Measurements from ENCODE around the gene FA2H.
"Not testable (repeated sequence)": the region's sequence is repeated elsewhere in the genome, so short reads cannot be mapped to it uniquely, and the experiment has no call there.

FA2H gene

GRCh38 chr16:74774223-74775139 lies at the start of gene FA2H:
TSS of gene FA2H (minus strand) at chr16:74774820. CDS start at chr16:74774755, 65 bp downstream.
- DNase-seq: peak; percentile 88

DNA sequence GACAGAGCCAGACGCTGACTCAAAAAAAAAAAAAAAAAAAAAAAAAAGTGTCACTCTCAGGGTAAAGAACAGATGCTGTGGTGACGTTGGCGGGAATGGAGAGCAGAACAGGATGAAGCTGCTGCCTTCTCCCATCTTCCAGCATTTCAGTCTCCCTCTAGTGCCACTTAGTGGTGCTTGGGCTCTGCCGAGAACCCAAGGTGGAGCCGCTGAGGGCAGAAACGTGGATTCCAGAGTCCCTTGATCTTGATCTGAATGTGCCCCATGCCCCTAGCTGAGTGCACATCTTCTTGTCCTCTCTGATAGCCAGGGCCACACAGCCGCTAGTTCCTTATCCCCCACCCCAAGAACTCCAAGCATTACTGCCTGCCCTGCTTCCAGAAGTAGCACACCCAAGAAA lies 43.2 kb upstream of the FA2H start:
- no peak for DNase-seq

GRCh38 chr16:74813109-74813641 lies 38.6 kb upstream of the FA2H start:
- peak; percentile 89 for DNase-seq

- DNase-seq: no peak
Measured at GRCh38 chr16:74811911-74812310, 37.3 kb upstream of the FA2H start.

DNA sequence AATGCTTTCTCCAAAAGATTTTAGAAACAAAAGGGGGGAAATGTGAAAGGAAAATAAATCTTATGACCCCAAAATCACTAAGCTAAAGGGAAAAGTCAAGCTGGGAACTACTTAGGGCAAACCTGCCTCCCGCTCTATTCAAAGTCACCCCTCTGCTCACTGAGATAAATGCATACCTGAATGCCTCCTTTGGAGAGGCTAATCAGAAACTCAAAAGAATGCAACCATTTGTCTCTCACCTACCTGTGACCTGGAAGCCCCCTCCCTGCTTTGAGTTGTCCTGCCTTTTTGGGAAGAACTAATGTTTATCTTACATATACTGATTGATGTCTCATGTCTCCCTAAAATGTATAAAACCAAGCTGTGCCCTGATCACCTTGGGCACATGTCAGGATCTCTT lies 36.6 kb upstream of the FA2H start:
- not testable (repeated sequence) for DNase-seq

- DNase-seq: no peak
Measured at GRCh38 chr16:74807052-74807646, 32.5 kb upstream of the FA2H start.

GRCh38 chr16:74800216-74800871 lies 25.7 kb upstream of the FA2H start:
- DNase-seq: no peak

- no peak for DNase-seq
Measured at GRCh38 chr16:74797414-74797813, 22.8 kb upstream of the FA2H start.

- no peak for DNase-seq
Measured at GRCh38 chr16:74795104-74795503, 20.5 kb upstream of the FA2H start.

- DNase-seq: no peak
Measured at GRCh38 chr16:74794668-74795067, 20.0 kb upstream of the FA2H start.

- no peak for DNase-seq
Measured at GRCh38 chr16:74793571-74793970, 19.0 kb upstream of the FA2H start.

DNA sequence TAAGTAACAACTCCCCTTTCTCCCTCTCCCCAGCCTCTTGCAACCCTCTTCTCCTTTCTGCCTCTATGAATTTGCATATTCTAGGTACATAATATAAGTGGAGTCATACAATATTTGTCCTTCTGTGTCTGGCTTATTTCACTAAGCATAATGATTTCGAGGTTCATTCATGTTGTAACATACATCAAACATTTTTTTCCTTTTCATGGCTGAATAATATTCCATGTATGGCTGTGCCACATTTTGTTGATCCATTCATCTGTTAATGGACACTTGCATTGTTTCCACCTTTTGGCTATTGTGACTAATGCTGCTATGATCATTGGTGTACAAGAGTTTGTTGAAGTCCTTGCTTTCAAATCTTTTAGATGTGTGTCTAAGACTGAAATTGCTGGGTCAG lies 17.6 kb upstream of the FA2H start:
- no peak for DNase-seq

GRCh38 chr16:74791749-74792148 lies 17.1 kb upstream of the FA2H start:
- DNase-seq: not testable (repeated sequence)

GRCh38 chr16:74788108-74788507 lies 13.5 kb upstream of the FA2H start:
- no peak for DNase-seq

DNA sequence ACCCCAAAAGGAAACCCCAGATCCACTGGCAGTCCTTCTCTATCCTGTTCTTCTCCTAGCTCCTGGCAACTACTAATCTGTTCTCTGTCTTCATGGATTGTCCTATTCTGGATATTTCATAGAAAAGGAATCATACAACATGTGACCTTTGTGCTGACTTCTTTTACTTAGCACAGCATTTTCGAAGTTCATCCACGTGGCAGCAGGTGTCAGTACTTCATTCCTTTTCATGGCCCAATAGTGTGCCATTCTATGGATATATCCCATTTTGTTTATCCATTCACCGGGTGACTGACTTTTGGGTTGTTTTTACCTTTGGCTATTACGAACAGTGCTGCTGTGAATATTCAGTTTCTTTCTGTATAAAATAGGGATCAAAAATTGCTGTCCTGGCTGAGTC lies 10.4 kb upstream of the FA2H start:
- no peak for DNase-seq

DNA sequence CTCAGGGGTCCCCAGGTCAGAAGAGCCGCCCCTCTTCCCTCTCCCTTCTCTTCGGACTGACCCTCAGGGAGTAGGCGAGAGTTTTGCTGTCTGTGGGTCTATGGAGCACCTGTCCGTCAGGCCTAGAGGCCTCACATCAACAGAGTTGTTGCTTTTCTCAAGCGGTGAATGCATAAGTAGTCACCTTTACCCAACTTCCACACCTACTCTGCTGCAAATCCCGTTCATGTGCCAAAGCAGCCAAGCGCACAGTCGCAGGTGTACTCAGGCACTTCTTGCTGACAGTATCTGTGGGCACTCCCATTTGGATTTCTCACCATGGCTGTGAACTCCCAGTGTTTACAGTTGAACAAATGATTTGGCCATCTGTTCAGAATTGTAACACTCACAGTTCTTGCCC lies 4.0 kb upstream of the FA2H start:
- DNase-seq: no peak

GRCh38 chr16:74776926-74777325 lies 2.3 kb upstream of the FA2H start:
- DNase-seq: no peak

DNA sequence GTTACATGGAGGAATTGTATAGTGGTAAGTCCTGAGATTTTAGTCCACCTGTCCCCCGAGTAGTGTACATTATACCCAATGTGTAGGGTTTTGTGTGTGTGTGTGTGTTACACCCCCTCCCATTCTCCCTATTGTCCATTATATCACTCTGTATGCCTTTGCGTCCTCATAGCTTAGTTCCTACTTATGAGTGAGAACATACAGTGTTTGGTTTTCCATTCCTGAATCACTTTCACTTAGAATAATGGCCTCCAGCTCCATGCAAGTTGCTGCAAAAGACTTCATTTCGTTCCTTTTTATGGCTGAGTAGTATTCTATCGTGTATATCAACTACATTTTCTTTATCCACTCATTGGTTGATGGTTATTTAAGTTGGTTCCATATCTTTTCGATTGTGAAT lies 635 bp upstream of the FA2H start:
- no peak for DNase-seq

DNA sequence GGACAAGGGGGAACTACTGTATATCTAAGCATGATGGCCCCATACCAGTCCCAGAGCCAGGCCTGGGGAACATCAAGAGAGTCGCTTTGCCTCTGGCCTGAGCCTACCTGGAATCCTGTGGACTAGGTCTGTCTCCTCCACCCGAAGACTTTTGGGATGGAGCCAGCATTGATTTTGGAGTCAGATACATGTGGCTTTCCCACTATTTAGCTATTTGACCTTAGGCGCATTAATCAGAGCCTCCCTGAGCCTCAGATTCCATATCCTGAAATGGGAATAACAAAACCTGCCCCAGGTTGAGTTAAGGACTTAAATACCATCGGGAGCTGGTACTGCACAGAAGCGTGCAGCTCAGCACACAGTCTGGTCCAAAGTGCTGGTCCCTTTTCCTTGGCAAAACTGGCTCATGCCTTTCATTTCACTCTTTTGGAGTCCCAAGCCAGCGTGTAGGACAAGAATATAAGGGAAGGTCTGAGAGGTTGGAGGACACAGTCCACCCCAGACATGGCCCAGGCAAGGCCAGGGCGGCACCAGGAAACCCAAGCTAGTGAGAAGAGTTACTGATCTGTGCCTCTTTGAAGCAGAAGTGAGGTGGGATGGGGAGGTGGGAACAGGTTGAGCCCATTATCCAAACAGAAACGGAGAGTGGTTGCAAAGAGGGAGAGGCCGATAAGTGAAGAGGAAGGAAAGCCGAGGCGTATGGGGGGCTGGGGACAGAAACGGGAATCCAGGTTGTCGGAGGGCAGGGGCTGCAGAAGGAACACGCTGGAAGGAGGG lies 986 bp downstream of the FA2H start:
- DNase-seq: no peak

DNA sequence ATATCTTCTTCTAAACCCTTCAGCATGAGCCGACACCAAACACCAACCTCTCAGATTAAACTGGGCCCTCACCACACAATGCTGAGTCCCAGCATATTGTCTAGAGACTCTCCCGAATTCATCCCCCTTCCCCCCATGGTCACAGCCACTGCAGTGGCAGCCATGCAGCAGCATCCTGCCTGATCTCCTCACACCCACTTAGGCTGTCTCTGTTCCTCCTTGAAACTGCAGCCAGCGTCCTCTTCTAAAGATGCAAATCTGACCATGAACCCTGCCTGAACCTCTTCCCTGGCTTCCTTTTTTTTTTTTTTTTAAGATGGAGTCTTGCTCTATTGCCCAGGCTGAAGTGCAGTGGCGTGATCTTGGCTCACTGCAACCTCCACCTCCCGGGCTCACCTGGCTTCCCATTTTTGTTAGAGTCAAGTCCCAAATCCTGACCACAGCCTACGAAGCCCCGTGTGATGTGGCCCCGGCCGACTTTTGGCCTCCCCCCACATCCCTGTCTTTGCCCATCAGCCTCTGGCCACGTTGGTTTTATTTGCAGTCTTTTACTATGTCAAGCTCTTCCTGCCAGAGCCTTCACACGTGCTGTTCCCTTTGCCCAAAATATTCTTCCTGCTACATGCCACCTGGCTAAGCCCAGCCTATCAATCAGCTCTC lies 2.8 kb downstream of the FA2H start:
- DNase-seq: no peak

DNA sequence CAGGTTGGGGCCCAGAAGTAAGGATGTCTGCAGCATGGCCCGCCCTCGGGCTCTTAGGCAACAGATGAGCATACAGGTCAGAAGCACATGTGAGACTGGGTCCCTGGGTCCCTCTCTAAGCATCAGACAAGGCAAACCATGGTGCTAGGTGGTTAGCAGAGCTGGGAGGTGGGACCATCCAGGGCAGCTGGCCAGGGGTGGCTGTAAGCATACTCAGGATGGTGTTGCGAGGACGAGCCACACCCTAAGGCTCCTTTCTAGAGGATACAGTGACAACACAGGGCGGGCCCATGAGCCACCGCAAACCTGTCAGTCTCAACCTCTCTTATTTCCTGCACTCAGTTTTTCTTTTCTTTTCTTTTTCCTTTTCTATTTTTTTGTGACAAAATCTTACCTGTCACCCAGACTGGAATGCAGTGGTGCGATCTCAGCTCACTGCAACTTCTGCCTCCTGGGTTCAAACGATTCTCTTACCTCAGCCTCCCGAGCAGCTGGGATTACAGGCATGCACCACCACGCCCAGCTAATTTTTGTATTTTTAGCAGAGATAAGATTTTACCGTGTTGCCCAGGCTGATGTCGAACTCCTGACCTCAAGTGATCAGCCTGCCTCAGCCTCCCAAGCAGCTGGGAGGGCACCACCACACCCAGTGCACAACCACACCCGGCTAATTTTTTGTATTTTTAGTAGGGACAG lies 3.6 kb downstream of the FA2H start:
- DNase-seq: no peak
